ENCODE measurements around the gene IP6K2.

DNA sequence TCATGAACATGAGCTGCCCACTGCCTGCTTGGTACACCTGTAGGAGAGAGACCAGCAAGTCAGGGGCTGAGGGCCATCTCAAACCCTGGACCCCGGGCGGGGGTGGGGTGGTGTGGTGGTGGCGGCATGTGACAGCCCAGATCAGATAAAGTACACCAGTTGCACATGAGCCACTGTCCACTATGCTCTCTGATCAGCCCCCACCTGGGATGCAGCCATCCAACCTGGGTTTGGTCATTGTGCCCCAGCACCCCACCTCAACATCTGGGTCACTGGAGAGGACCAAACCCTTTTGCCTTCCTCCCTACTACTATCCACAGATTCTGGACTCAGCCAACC is 28.3 kb downstream of the IP6K2 start:
- TF ChIP-seq TAF1 (IDR thresholded peaks at IDR 0.05; ENCODE audit: borderline replicate concordance, insufficient read depth, low read length) (no peak), SIN3A (IDR thresholded peaks at IDR 0.05; ENCODE audit: borderline replicate concordance, insufficient read depth, low read length) (no peak)

Measured in PFSK-1 (cell line).